ENCODE results near the gene CFAP65.

CFAP65 gene

DNA sequence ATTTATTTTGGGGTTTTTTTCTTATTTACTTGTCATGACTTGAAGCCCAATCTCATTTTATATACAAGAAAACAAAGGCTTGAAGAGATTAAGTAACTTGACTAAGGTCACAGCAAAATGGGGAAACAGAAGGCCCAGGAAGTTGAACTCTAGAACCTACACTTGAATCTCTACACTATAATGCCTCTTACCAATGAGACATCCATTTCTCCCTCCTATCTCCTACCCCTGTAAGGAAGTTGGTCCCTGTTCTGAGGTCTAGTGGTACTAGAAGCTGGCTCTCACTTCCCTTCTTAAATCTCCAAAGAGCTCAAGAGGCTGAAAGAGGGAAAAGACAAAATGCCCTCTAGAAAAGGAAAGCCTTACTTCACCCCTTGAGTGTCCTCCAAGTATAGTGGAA, 44.9 kb upstream of the CFAP65 start:
- H3K36me3 ChIP-seq (ENCODE audit: control insufficient read depth in 4 of 4, insufficient read depth in 4 of 4, low read length in 3 of 4), result peaks cover 0 to 2% (median 0%) of the 10 kb centered on the region in 4 experiments
- H3K27ac ChIP-seq (ENCODE audit: insufficient read depth in 1 of 2, low read depth in 1 of 2, low read length in 2 of 2, poor library complexity in 1 of 2, severe bottlenecking in 2 of 2), result no peak overlapping the region
- H3K4me1 ChIP-seq (ENCODE audit: control extremely low read depth in 1 of 4, control insufficient read depth in 4 of 4, insufficient read depth in 4 of 4, low read length in 3 of 4), result peaks cover 0 to 31% (median 10%) of the 10 kb centered on the region in 4 experiments
- ChIA-PET POLR2A (no interaction called here), CTCF (interaction anchor here (0.9 to 5.4 kb wide), 4 partner anchors 13 to 31 kb away, joined by 3 to 32 read pairs (median 5); no protein-coding TSS in a partner anchor)
- H3K9me3 ChIP-seq (ENCODE audit: control extremely low read depth in 1 of 5, control insufficient read depth in 4 of 5, insufficient read depth in 2 of 5, low read depth in 1 of 5, low read length in 4 of 5), result no peaks in the 10 kb centered on the region
- no peak overlapping the region for H3K4me3 ChIP-seq (ENCODE audit: control insufficient read depth in 1 of 7, extremely low read depth in 1 of 7, insufficient read depth in 4 of 7, low read depth in 2 of 7, low read length in 6 of 7)
- no peak for DNase-seq
- H3K27me3 ChIP-seq (replicated peaks in 2 of 5; ENCODE audit: control insufficient read depth in 4 of 5, insufficient read depth in 5 of 5, low read length in 4 of 5), result no peaks in the 10 kb centered on the region

DNA sequence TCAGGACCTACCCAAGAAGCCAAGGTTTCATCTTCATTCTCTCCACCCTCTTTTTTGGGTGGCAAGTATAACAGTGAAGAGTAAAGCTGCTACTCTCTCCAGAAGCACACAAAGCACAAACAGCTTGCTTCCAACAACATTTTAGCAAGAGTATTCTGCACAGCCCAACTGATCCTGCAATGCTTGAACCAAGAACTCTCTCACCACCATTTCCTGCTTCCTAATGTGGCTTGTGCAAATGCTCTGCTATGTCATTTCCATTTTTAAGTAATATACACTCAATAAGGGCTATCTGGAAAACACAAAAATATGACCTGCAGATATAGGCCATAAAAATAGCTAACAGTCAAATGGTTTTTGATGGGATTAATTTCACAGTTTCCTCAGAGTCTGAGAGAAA, 43.5 kb upstream of the CFAP65 start:
- DNase-seq, result peak in 1 of 3 donors; percentile 18
- H3K27me3 ChIP-seq (replicated peaks in 2 of 5; ENCODE audit: control insufficient read depth in 4 of 5, insufficient read depth in 5 of 5, low read length in 4 of 5), result no peaks in the 10 kb centered on the region
- ChIA-PET POLR2A (interaction anchor here (0.6 kb wide), 1 partner anchor 119 kb away, joined by 3 read pairs; no protein-coding TSS in a partner anchor), CTCF (interaction anchor here (0.8 to 5.4 kb wide), 9 partner anchors 11 to 70 kb away, joined by 3 to 32 read pairs (median 4); no protein-coding TSS in a partner anchor)
- H3K4me3 ChIP-seq (ENCODE audit: control insufficient read depth in 1 of 7, extremely low read depth in 1 of 7, insufficient read depth in 4 of 7, low read depth in 2 of 7, low read length in 6 of 7), result no peak overlapping the region
- peaks cover 0 to 31% (median 10%) of the 10 kb centered on the region in 4 experiments for H3K4me1 ChIP-seq (ENCODE audit: control extremely low read depth in 1 of 4, control insufficient read depth in 4 of 4, insufficient read depth in 4 of 4, low read length in 3 of 4)
- H3K9me3 ChIP-seq (ENCODE audit: control extremely low read depth in 1 of 5, control insufficient read depth in 4 of 5, insufficient read depth in 2 of 5, low read depth in 1 of 5, low read length in 4 of 5), result no peaks in the 10 kb centered on the region
- H3K36me3 ChIP-seq (ENCODE audit: control insufficient read depth in 4 of 4, insufficient read depth in 4 of 4, low read length in 3 of 4), result no peaks in the 10 kb centered on the region
- H3K27ac ChIP-seq (ENCODE audit: insufficient read depth in 1 of 2, low read depth in 1 of 2, low read length in 2 of 2, poor library complexity in 1 of 2, severe bottlenecking in 2 of 2), result no peak overlapping the region

DNA sequence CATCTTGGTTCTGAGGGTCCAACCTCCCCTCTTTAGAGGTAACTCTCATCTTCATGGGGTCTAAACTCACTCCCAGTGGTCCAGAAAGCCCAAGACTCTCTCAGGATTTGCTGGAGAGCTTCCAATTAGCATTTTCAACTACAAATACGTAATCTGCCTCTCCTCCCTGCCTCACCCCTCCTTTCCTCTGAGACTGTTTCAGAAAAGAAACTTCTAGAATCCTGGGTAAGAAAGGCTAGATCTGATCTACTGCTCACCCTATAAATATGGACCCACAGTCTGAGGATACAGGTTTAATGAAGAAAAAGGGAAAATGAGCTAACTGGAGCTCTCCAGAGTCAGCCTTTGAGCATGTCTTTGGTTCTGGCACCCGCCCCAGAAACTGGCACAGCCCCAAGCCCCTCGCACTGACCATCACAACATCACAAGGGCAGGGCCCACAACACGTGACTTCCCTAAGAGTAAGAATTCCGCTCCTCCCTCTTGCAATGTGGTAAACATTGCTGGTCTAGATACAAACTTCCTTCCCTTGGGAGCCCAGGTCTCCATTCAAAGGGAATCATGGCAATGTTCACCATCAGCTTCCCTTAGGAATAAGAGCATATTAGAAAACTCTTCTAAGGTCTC, 41.1 kb upstream of the CFAP65 start:
- ChIA-PET CTCF (interaction anchor here (0.9 to 1.4 kb wide), 7 partner anchors 9 to 38 kb away, joined by 3 to 5 read pairs (median 3); no protein-coding TSS in a partner anchor), POLR2A (no interaction called here)
- WGBS (ENCODE audit: insufficient coverage), result 100% methylated on average over 5 of the region's 5 CpGs
- no peak overlapping the region for H3K4me3 ChIP-seq (ENCODE audit: control insufficient read depth in 1 of 7, extremely low read depth in 1 of 7, insufficient read depth in 4 of 7, low read depth in 2 of 7, low read length in 6 of 7)
- H3K36me3 ChIP-seq (ENCODE audit: control insufficient read depth in 4 of 4, insufficient read depth in 4 of 4, low read length in 3 of 4), result peaks cover 0 to 5% (median 2%) of the 10 kb centered on the region in 4 experiments
- no peaks in the 10 kb centered on the region for H3K27me3 ChIP-seq (replicated peaks in 2 of 5; ENCODE audit: control insufficient read depth in 4 of 5, insufficient read depth in 5 of 5, low read length in 4 of 5)
- H3K9me3 ChIP-seq (ENCODE audit: control extremely low read depth in 1 of 5, control insufficient read depth in 4 of 5, insufficient read depth in 2 of 5, low read depth in 1 of 5, low read length in 4 of 5), result no peaks in the 10 kb centered on the region
- H3K4me1 ChIP-seq (ENCODE audit: control extremely low read depth in 1 of 4, control insufficient read depth in 4 of 4, insufficient read depth in 4 of 4, low read length in 3 of 4), result peaks cover 0 to 31% (median 10%) of the 10 kb centered on the region in 4 experiments
- DNase-seq, result no peak
- no peak overlapping the region for H3K27ac ChIP-seq (ENCODE audit: insufficient read depth in 1 of 2, low read depth in 1 of 2, low read length in 2 of 2, poor library complexity in 1 of 2, severe bottlenecking in 2 of 2)

DNA sequence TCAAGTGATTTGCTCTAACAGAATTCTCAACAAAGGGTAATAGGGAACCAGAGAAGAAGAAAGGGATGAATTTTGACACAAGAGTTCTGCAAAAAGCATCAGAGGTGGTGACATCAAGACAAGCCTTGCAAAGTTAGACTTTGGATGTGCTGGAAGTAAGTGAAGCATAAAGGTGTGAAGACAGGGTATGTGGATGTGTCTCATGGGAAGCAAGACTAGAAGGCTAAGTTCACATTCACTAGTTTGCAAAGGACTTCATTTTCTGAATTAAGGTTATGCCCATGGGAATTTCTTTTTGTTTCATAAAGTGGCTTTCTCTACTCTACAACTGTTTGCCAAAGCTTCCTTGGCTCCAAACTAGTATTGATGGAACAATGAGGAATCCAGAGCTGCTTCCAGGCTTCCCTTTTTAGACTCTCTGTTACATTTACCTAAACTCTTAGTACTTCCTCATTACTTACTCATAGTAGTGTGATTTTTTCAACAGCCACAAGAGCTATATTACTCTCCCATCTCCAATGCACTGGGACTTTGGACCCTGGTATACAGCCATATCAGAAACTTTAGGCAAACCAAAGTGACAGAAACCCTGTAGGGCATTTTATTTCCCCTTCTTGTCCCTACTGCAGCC, 40.5 kb upstream of the CFAP65 start:
- ChIA-PET CTCF (interaction anchor here (0.9 to 1.9 kb wide), 10 partner anchors 9 to 61 kb away, joined by 3 to 5 read pairs (median 4); no protein-coding TSS in a partner anchor), POLR2A (no interaction called here)

DNA sequence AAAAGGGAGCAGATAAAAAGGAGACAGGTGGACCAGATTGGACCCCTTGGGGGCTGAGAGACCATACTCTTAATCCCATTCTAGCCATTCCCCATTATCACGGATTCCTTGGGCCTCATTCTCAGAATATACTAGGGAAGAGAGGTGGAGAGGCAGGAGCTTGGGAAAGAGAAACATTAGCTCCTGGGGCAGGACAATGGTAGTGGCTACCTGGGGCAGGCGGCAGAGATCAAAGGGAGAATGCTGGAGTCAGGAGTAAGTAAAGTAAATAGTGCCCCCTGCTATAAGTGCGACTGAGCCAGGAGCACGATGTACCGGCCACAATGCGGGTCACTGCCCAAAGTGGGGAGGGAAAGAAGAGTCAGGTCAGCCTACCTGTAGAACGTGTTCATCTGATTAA, 39.8 kb upstream of the CFAP65 start:
- H3K27ac ChIP-seq (ENCODE audit: insufficient read depth in 1 of 2, low read depth in 1 of 2, low read length in 2 of 2, poor library complexity in 1 of 2, severe bottlenecking in 2 of 2), result no peak overlapping the region
- H3K4me1 ChIP-seq (ENCODE audit: control extremely low read depth in 1 of 4, control insufficient read depth in 4 of 4, insufficient read depth in 4 of 4, low read length in 3 of 4), result peaks cover 0 to 20% (median 10%) of the 10 kb centered on the region in 4 experiments

More for the DNA sequence above, 40.5 kb upstream of the CFAP65 start:
- H3K27ac ChIP-seq (ENCODE audit: insufficient read depth in 1 of 2, low read depth in 1 of 2, low read length in 2 of 2, poor library complexity in 1 of 2, severe bottlenecking in 2 of 2), result no peak overlapping the region
- peaks cover 0 to 27% (median 10%) of the 10 kb centered on the region in 4 experiments for H3K4me1 ChIP-seq (ENCODE audit: control extremely low read depth in 1 of 4, control insufficient read depth in 4 of 4, insufficient read depth in 4 of 4, low read length in 3 of 4)
- no peaks in the 10 kb centered on the region for H3K27me3 ChIP-seq (replicated peaks in 2 of 5; ENCODE audit: control insufficient read depth in 4 of 5, insufficient read depth in 5 of 5, low read length in 4 of 5)
- H3K9me3 ChIP-seq (ENCODE audit: control extremely low read depth in 1 of 5, control insufficient read depth in 4 of 5, insufficient read depth in 2 of 5, low read depth in 1 of 5, low read length in 4 of 5), result no peaks in the 10 kb centered on the region
- H3K4me3 ChIP-seq (ENCODE audit: control insufficient read depth in 1 of 7, extremely low read depth in 1 of 7, insufficient read depth in 4 of 7, low read depth in 2 of 7, low read length in 6 of 7), result no peak overlapping the region
- peaks cover 0 to 10% (median 7%) of the 10 kb centered on the region in 4 experiments for H3K36me3 ChIP-seq (ENCODE audit: control insufficient read depth in 4 of 4, insufficient read depth in 4 of 4, low read length in 3 of 4)
- DNase-seq, result peak in 1 of 3 donors; percentile 6

DNA sequence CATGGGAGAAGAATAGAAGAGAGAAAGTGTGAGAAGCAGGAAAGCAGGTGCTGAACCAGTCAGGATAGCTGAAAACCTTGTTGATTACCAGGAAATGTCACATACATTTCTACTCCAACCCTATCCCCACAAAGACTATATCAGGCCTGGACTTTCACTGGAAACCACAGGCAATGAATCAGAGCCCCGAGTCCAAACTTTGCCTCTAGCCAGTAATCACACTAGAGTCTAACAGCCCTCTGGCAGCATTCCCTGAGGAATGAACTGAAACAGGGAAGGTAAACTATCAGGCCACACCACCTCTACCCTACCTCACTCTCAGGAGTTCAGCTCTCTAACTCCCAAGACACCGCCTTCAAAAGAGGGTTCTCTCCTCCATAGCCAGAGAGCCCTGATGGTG, 38.1 kb upstream of the CFAP65 start:
- POLR2A ChIA-PET, result no interaction called here
- CTCF ChIA-PET, result interaction anchor here (1.3 to 2.7 kb wide), 4 partner anchors 9 to 39 kb away, joined by 3 to 12 read pairs (median 6); no protein-coding TSS in a partner anchor

More for the DNA sequence above, 39.8 kb upstream of the CFAP65 start:
- no peak overlapping the region for H3K4me3 ChIP-seq (ENCODE audit: control insufficient read depth in 1 of 7, extremely low read depth in 1 of 7, insufficient read depth in 4 of 7, low read depth in 2 of 7, low read length in 6 of 7)
- H3K9me3 ChIP-seq (ENCODE audit: control extremely low read depth in 1 of 5, control insufficient read depth in 4 of 5, insufficient read depth in 2 of 5, low read depth in 1 of 5, low read length in 4 of 5), result no peaks in the 10 kb centered on the region
- 99% methylated on average over 6 of the region's 7 CpGs for WGBS (ENCODE audit: insufficient coverage)
- DNase-seq, result no peak
- POLR2A ChIA-PET, result no interaction called here
- no peaks in the 10 kb centered on the region for H3K27me3 ChIP-seq (replicated peaks in 2 of 5; ENCODE audit: control insufficient read depth in 4 of 5, insufficient read depth in 5 of 5, low read length in 4 of 5)
- CTCF ChIA-PET, result interaction anchor here (0.7 to 1.9 kb wide), 8 partner anchors 9 to 78 kb away, joined by 3 to 6 read pairs (median 4); no protein-coding TSS in a partner anchor
- peaks cover 0 to 15% (median 9%) of the 10 kb centered on the region in 4 experiments for H3K36me3 ChIP-seq (ENCODE audit: control insufficient read depth in 4 of 4, insufficient read depth in 4 of 4, low read length in 3 of 4)

DNA sequence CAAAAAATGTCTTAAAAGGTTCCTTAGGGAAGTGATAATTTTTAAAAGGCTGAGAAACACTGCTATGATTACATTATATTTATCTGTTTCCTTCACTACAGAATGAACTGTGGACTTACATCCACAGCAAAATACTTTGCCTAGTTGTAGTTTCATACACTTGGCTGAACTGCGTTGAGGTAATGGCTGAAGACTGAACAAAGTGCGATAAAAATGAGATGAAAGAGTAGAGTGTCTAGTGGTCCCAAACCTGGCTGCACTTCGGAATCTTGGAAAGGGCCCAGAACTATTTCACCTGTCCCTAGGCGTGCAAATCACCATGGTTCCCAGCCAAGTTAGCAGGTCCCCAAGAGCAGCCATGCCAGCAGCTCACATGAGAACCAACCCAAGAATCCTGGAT, 37.6 kb upstream of the CFAP65 start:
- CTCF ChIA-PET, result interaction anchor here (0.9 to 2.7 kb wide), 5 partner anchors 8 to 39 kb away, joined by 3 to 12 read pairs (median 5); no protein-coding TSS in a partner anchor
- no peaks in the 10 kb centered on the region for H3K9me3 ChIP-seq (ENCODE audit: control extremely low read depth in 1 of 5, control insufficient read depth in 4 of 5, insufficient read depth in 2 of 5, low read depth in 1 of 5, low read length in 4 of 5)
- no peak overlapping the region for H3K4me3 ChIP-seq (ENCODE audit: control insufficient read depth in 1 of 7, extremely low read depth in 1 of 7, insufficient read depth in 4 of 7, low read depth in 2 of 7, low read length in 6 of 7)
- H3K27ac ChIP-seq (ENCODE audit: insufficient read depth in 1 of 2, low read depth in 1 of 2, low read length in 2 of 2, poor library complexity in 1 of 2, severe bottlenecking in 2 of 2), result no peak overlapping the region
- H3K27me3 ChIP-seq (replicated peaks in 2 of 5; ENCODE audit: control insufficient read depth in 4 of 5, insufficient read depth in 5 of 5, low read length in 4 of 5), result no peaks in the 10 kb centered on the region
- 100% methylated on average over 3 of the region's 4 CpGs for WGBS (ENCODE audit: insufficient coverage)
- DNase-seq, result no peak
- peaks cover 0 to 5% (median 1%) of the 10 kb centered on the region in 4 experiments for H3K4me1 ChIP-seq (ENCODE audit: control extremely low read depth in 1 of 4, control insufficient read depth in 4 of 4, insufficient read depth in 4 of 4, low read length in 3 of 4)
- POLR2A ChIA-PET, result no interaction called here
- peaks cover 6 to 31% (median 15%) of the 10 kb centered on the region in 4 experiments for H3K36me3 ChIP-seq (ENCODE audit: control insufficient read depth in 4 of 4, insufficient read depth in 4 of 4, low read length in 3 of 4)

More for the DNA sequence above, 38.1 kb upstream of the CFAP65 start:
- DNase-seq, result no peak
- Histone ChIP-seq H3K9me3 (ENCODE audit: control extremely low read depth in 1 of 5, control insufficient read depth in 4 of 5, insufficient read depth in 2 of 5, low read depth in 1 of 5, low read length in 4 of 5) (no peaks in the 10 kb centered on the region), H3K4me3 (ENCODE audit: control insufficient read depth in 1 of 7, extremely low read depth in 1 of 7, insufficient read depth in 4 of 7, low read depth in 2 of 7, low read length in 6 of 7) (no peak overlapping the region), H3K4me1 (ENCODE audit: control extremely low read depth in 1 of 4, control insufficient read depth in 4 of 4, insufficient read depth in 4 of 4, low read length in 3 of 4) (peaks cover 0 to 5% (median 2%) of the 10 kb centered on the region in 4 experiments), H3K27ac (ENCODE audit: insufficient read depth in 1 of 2, low read depth in 1 of 2, low read length in 2 of 2, poor library complexity in 1 of 2, severe bottlenecking in 2 of 2) (no peak overlapping the region), H3K36me3 (ENCODE audit: control insufficient read depth in 4 of 4, insufficient read depth in 4 of 4, low read length in 3 of 4) (peaks cover 6 to 29% (median 15%) of the 10 kb centered on the region in 4 experiments), H3K27me3 (replicated peaks in 2 of 5; ENCODE audit: control insufficient read depth in 4 of 5, insufficient read depth in 5 of 5, low read length in 4 of 5) (no peaks in the 10 kb centered on the region)
- no CpG with 5 or more reads among the region's 2 CpGs for WGBS (ENCODE audit: insufficient coverage)

Data from common myeloid progenitor, CD34-positive (primary cell).